Thoracic aorta (tissue), 2 donors: Measurements from ENCODE around the gene TRAF1. TPM values are rescaled to one million over a fixed set of nuclear protein-coding genes. Genes with fewer than 3 reads are reported as not detected.

Experiments
- ATAC-seq: fragments of 150-250 bp; one replicate; pipeline ENCODE4 v1.8.0; 2017; ENCODE audit warnings: low read depth; ENCODE audit not compliant: insufficient number of reproducible peaks, low FRiP score
- DNase-seq: peaks from one replicate; pipeline ENCODE4 v3.0.0-alpha.2; 2020; ENCODE audit warnings: low spot score
- H3K27ac ChIP-seq, 2 donors: fragments of 200-600 bp; sonication (generic); 1 replicate in 1 of 2; 2 replicates in 1 of 2; pipeline ENCODE4 v1.5.1; 2016; ENCODE audit warnings: mild to moderate bottlenecking in 2 of 2, moderate library complexity in 2 of 2
- H3K27me3 ChIP-seq: fragments of 200-600 bp; sonication (generic); replicated peaks from 2 replicates; pipeline ENCODE4 v1.6.0; 2016; ENCODE audit warnings: mild to moderate bottlenecking; ENCODE audit not compliant: insufficient read depth
- H3K36me3 ChIP-seq: fragments of 200-600 bp; sonication (generic); one replicate; pipeline ENCODE4 v1.5.1; 2016
- H3K4me1 ChIP-seq, 2 donors: fragments of 200-600 bp; sonication (generic); 1 replicate in 1 of 2; 2 replicates in 1 of 2; pipeline versions ENCODE4 v1.5.1 to v1.6.0; 2016; ENCODE audit warnings: low read depth in 2 of 2, mild to moderate bottlenecking in 1 of 2; ENCODE audit not compliant: control insufficient read depth in 1 of 2
- H3K4me3 ChIP-seq: fragments of 200-600 bp; sonication (generic); 2 replicates; pipeline ENCODE4 v1.5.1; 2016; ENCODE audit warnings: mild to moderate bottlenecking
- H3K9me3 ChIP-seq: fragments of 200-600 bp; sonication (generic); 2 replicates; pipeline ENCODE4 v1.5.1; 2016
- CTCF ChIP-seq: fragments of 200-600 bp; sonication (generic); IDR thresholded peaks from one replicate; pipeline ENCODE4 v1.5.1; 2019; ENCODE audit warnings: antibody characterized with exemption
- total RNA-seq, 2 donors: library from RNA; depleted of rRNA; stranded (reverse); fragments of >200 nt; gene quantifications; one replicate each; pipeline versions ENCODE4 v1.1.0 to v1.2.3, GENCODE V29; 2016

Gene TRAF1
- total RNA-seq, 2 donors from 2014 or later = 36.4 to 52.5 TPM

- H3K27ac ChIP-seq = peak overlapping the region; percentile 96
- peak; percentile 77 for DNase-seq
- peaks cover 61 to 97% of the 10 kb centered on the region in 2 donors for H3K4me1 ChIP-seq
These were observed 9.6 kb upstream of the TRAF1 start for GRCh38 chr9:120936011-120936763.

GRCh38 chr9:120935383-120935857, 8.8 kb upstream of the TRAF1 start:
- H3K4me1 ChIP-seq = peaks cover 66 to 97% of the 10 kb centered on the region in 2 donors
- DNase-seq (peak; percentile 93), ATAC-seq (peak; percentile 37)
- H3K27me3 ChIP-seq = no peaks in the 10 kb centered on the region
- H3K4me3 ChIP-seq = peak overlapping the region; percentile 60
- H3K27ac ChIP-seq = peak overlapping the region; percentile 96
- no peaks in the 10 kb centered on the region for H3K36me3 ChIP-seq
- H3K9me3 ChIP-seq = no peaks in the 10 kb centered on the region
- no peak for TF ChIP-seq CTCF

More at GRCh38 chr9:120936011-120936763, 9.6 kb upstream of the TRAF1 start:
- Histone ChIP-seq H3K27me3 (no peaks in the 10 kb centered on the region), H3K36me3 (no peaks in the 10 kb centered on the region), H3K9me3 (no peaks in the 10 kb centered on the region), H3K4me3 (peak overlapping the region; percentile 60)
- peak; percentile 63 for ATAC-seq
- TF ChIP-seq CTCF = peak; percentile 89

GRCh38 chr9:120934281-120934680, 7.7 kb upstream of the TRAF1 start:
- DNase-seq = no peak
- no peak for TF ChIP-seq CTCF
- Histone ChIP-seq H3K9me3 (no peaks in the 10 kb centered on the region), H3K4me3 (no peak overlapping the region), H3K27me3 (no peaks in the 10 kb centered on the region), H3K36me3 (no peaks in the 10 kb centered on the region), H3K27ac (peak overlapping the region; percentile 96), H3K4me1 (peaks cover 77 to 97% of the 10 kb centered on the region in 2 donors)
- no peak for ATAC-seq

GRCh38 chr9:120933310-120934055, 6.9 kb upstream of the TRAF1 start:
- Histone ChIP-seq H3K4me1 (peaks cover 79 to 96% of the 10 kb centered on the region in 2 donors), H3K27me3 (no peaks in the 10 kb centered on the region), H3K4me3 (no peak overlapping the region), H3K36me3 (no peaks in the 10 kb centered on the region), H3K9me3 (no peaks in the 10 kb centered on the region), H3K27ac (peak overlapping the region; percentile 96)
- ATAC-seq (no peak), DNase-seq (no peak)
- TF ChIP-seq CTCF = no peak

GRCh38 chr9:120932086-120932823, 5.7 kb upstream of the TRAF1 start:
- H3K4me1 ChIP-seq = peaks cover 69 to 94% of the 10 kb centered on the region in 2 donors
- H3K4me3 ChIP-seq = peak overlapping the region; percentile 32
- TF ChIP-seq CTCF = no peak
- H3K27ac ChIP-seq = peak overlapping the region; percentile 96
- no peak for DNase-seq
- no peak for ATAC-seq
- no peaks in the 10 kb centered on the region for H3K27me3 ChIP-seq
- H3K9me3 ChIP-seq = no peaks in the 10 kb centered on the region
- no peaks in the 10 kb centered on the region for H3K36me3 ChIP-seq
